Measurements from ENCODE around the gene AGRN. TPM values are rescaled to one million over a fixed set of nuclear protein-coding genes. Genes with fewer than 3 reads are reported as not detected.
"Not testable (repeated sequence)": the region's sequence is repeated elsewhere in the genome, so short reads cannot be mapped to it uniquely, and the experiment has no call there.

AGRN gene
- total RNA-seq, 1 donor = 30.0 TPM

- Histone ChIP-seq H3K4me1 (ENCODE audit: insufficient read depth, low read length) (no peaks in the 10 kb centered on the region), H3K4me3 (ENCODE audit: insufficient read depth, low read length) (peak overlapping the region; percentile 54), H3K4me2 (ENCODE audit: insufficient read depth, low read length) (peak overlapping the region; percentile 64), H3K79me2 (ENCODE audit: insufficient read depth, low read length) (no peaks in the 10 kb centered on the region), H3K27ac (ENCODE audit: low read depth, low read length) (no peak overlapping the region), H3K27me3 (ENCODE audit: insufficient read depth, low read length) (peaks cover 3% of the 10 kb centered on the region), H3K36me3 (ENCODE audit: insufficient read depth, low read length) (no peaks in the 10 kb centered on the region), H3K9me3 (ENCODE audit: low read depth, low read length) (no peaks in the 10 kb centered on the region), H4K20me1 (ENCODE audit: insufficient read depth, low read length) (no peaks in the 10 kb centered on the region), H2AFZ (ENCODE audit: low read length) (no peak overlapping the region)
- DNase-seq (ENCODE audit: insufficient read length, low spot score, missing footprints) = peak; percentile 97
- peak; percentile 46 for TF ChIP-seq CTCF (IDR thresholded peaks at IDR 0.05; ENCODE audit: extremely low read depth, low read depth, low read length)
Measured at GRCh38 chr1:983798-984475, 36.0 kb upstream of the AGRN start.

GRCh38 chr1:984476-984814, 35.5 kb upstream of the AGRN start:
- H3K9me3 ChIP-seq (ENCODE audit: low read depth, low read length) = no peaks in the 10 kb centered on the region
- H3K4me3 ChIP-seq (ENCODE audit: insufficient read depth, low read length) = peak overlapping the region; percentile 54
- no peaks in the 10 kb centered on the region for H3K4me1 ChIP-seq (ENCODE audit: insufficient read depth, low read length)
- H2AFZ ChIP-seq (ENCODE audit: low read length) = no peak overlapping the region
- H3K27me3 ChIP-seq (ENCODE audit: insufficient read depth, low read length) = peaks cover 5% of the 10 kb centered on the region
- no peaks in the 10 kb centered on the region for H3K79me2 ChIP-seq (ENCODE audit: insufficient read depth, low read length)
- no peak for DNase-seq (ENCODE audit: insufficient read length, low spot score, missing footprints)
- no peaks in the 10 kb centered on the region for H4K20me1 ChIP-seq (ENCODE audit: insufficient read depth, low read length)
- H3K36me3 ChIP-seq (ENCODE audit: insufficient read depth, low read length) = no peaks in the 10 kb centered on the region
- peak overlapping the region; percentile 64 for H3K4me2 ChIP-seq (ENCODE audit: insufficient read depth, low read length)
- H3K27ac ChIP-seq (ENCODE audit: low read depth, low read length) = no peak overlapping the region
- no peak for TF ChIP-seq CTCF (IDR thresholded peaks at IDR 0.05; ENCODE audit: extremely low read depth, low read depth, low read length)

- Histone ChIP-seq H3K4me3 (ENCODE audit: insufficient read depth, low read length) (no peak overlapping the region), H3K4me2 (ENCODE audit: insufficient read depth, low read length) (no peak overlapping the region), H3K9me3 (ENCODE audit: low read depth, low read length) (no peaks in the 10 kb centered on the region), H3K36me3 (ENCODE audit: insufficient read depth, low read length) (no peaks in the 10 kb centered on the region), H3K79me2 (ENCODE audit: insufficient read depth, low read length) (no peaks in the 10 kb centered on the region), H3K27ac (ENCODE audit: low read depth, low read length) (no peak overlapping the region), H4K20me1 (ENCODE audit: insufficient read depth, low read length) (no peaks in the 10 kb centered on the region), H3K4me1 (ENCODE audit: insufficient read depth, low read length) (no peaks in the 10 kb centered on the region), H2AFZ (ENCODE audit: low read length) (no peak overlapping the region), H3K27me3 (ENCODE audit: insufficient read depth, low read length) (peaks cover 5% of the 10 kb centered on the region)
- peak; percentile 17 for DNase-seq (ENCODE audit: insufficient read length, low spot score, missing footprints)
- TF ChIP-seq CTCF (IDR thresholded peaks at IDR 0.05; ENCODE audit: extremely low read depth, low read depth, low read length) = no peak
Measured at GRCh38 chr1:985126-985525, 34.8 kb upstream of the AGRN start.

GRCh38 chr1:988061-988460, 31.9 kb upstream of the AGRN start:
- not testable (repeated sequence) for H3K4me1 ChIP-seq (ENCODE audit: insufficient read depth, low read length); H3K36me3 ChIP-seq (ENCODE audit: insufficient read depth, low read length); H3K79me2 ChIP-seq (ENCODE audit: insufficient read depth, low read length); H3K27ac ChIP-seq (ENCODE audit: low read depth, low read length); H3K27me3 ChIP-seq (ENCODE audit: insufficient read depth, low read length); H3K9me3 ChIP-seq (ENCODE audit: low read depth, low read length); H3K4me3 ChIP-seq (ENCODE audit: insufficient read depth, low read length); H3K4me2 ChIP-seq (ENCODE audit: insufficient read depth, low read length); H4K20me1 ChIP-seq (ENCODE audit: insufficient read depth, low read length); H2AFZ ChIP-seq (ENCODE audit: low read length)
- DNase-seq (ENCODE audit: insufficient read length, low spot score, missing footprints) = peak; percentile 18

- not testable (repeated sequence) for H3K27ac ChIP-seq (ENCODE audit: low read depth, low read length); H3K9me3 ChIP-seq (ENCODE audit: low read depth, low read length); H3K36me3 ChIP-seq (ENCODE audit: insufficient read depth, low read length)
Measured at GRCh38 chr1:991275-991674, 28.6 kb upstream of the AGRN start.

More at GRCh38 chr1:991275-991674, 28.6 kb upstream of the AGRN start:
- not testable (repeated sequence) for H3K27me3 ChIP-seq (ENCODE audit: insufficient read depth, low read length); H3K79me2 ChIP-seq (ENCODE audit: insufficient read depth, low read length); H3K4me2 ChIP-seq (ENCODE audit: insufficient read depth, low read length); H4K20me1 ChIP-seq (ENCODE audit: insufficient read depth, low read length); DNase-seq (ENCODE audit: insufficient read length, low spot score, missing footprints); H2AFZ ChIP-seq (ENCODE audit: low read length); H3K4me1 ChIP-seq (ENCODE audit: insufficient read depth, low read length); H3K4me3 ChIP-seq (ENCODE audit: insufficient read depth, low read length)

Measured in osteoblast (primary cell).